Amniotic stem cell (primary cell): Measurements from ENCODE around the gene YES1.

Source experiments
- DNase-seq: peaks from one replicate; lab custom pipeline; 2025; lab: John Stamatoyannopoulos, UW

Gene YES1

GRCh38 chr18:811892-812375 lies at the start of gene YES1:
Gene YES1 (minus strand): TSS chr18:812242. CDS start chr18:756827, 55,415 bp downstream.
- DNase-seq = peak; percentile 22

DNA sequence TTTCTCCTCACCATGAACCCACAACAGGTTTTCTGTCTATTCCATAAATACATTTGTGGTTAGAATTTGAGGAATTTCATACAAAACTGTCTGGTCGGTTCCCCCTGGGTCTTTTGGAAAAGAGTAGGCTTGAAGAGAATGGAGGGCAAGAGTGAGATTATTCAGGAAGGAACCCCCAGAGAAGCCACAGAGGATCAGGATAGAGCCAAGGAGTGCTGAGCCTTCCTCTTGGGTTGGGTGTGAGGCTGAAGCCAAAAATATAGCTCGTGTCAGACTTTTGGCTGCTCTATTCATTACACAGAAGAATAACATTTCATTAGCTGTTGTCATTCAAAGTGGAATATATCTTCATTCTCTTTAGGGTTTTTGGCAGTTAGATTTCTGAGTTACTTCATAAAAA lies 45.9 kb upstream of the YES1 start:
- DNase-seq = no peak

- DNase-seq = no peak
Measured at GRCh38 chr18:853471-853870, 41.4 kb upstream of the YES1 start.

GRCh38 chr18:850960-851359 lies 38.9 kb upstream of the YES1 start:
- no peak for DNase-seq

DNA sequence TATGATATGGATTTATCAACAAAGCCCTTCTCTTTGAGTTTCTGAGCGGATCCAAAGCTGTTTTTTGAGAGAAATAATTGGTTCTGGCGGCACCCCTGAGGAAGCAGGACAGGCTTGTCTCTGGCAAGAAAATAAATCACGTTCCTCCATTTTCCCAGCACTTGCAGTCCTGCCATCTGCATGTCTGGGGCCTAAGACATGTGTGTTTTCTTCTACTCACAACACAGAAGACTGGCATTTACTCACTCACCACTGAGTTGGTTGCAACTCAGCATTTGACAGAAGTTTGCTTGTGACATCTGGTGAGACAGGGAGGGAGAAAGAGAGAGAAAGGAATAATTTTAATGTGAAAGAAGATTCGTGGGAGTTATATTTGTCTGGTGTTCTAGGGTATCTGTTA lies 37.0 kb upstream of the YES1 start:
- no peak for DNase-seq

DNA sequence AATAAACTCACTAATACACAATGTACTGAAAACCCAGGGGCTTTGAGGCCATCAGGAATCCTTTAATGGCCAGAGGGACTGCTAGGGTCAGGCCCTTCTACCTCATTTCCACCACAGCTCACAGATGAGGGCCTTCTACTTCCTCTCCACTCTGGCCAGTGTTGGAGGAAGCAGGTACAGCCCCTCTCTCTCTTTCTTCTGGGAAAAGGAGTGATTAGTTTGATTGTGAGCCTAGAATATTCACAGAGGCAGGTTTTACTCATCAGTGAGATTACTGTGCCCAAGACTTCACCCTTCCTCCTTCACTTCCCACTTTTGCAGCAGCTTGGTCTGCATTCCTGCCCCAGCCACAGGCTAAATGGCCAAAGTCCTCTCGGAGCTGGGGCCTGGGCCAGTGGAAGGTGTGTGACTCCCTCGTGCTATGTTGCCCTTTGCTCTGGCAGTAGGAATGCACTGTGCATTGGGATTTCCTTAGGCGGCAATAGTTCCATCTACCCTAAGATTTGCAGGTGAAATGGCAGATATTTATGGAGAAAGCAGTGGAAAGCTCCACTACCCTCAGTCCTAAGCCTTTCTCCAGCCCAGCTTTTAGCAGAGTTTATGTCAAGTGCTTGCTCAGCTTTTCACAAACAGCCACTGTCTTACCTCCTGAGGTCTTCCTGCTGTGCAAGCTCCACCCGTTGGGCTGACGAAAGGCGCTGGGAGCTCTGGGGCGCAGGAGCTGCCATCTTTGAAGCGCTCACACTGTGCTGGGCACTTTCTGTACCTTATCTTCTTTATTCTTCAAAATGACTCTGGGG lies 36.2 kb upstream of the YES1 start:
- no peak for DNase-seq

- no peak for DNase-seq
Measured at GRCh38 chr18:845152-845819, 33.2 kb upstream of the YES1 start.

DNA sequence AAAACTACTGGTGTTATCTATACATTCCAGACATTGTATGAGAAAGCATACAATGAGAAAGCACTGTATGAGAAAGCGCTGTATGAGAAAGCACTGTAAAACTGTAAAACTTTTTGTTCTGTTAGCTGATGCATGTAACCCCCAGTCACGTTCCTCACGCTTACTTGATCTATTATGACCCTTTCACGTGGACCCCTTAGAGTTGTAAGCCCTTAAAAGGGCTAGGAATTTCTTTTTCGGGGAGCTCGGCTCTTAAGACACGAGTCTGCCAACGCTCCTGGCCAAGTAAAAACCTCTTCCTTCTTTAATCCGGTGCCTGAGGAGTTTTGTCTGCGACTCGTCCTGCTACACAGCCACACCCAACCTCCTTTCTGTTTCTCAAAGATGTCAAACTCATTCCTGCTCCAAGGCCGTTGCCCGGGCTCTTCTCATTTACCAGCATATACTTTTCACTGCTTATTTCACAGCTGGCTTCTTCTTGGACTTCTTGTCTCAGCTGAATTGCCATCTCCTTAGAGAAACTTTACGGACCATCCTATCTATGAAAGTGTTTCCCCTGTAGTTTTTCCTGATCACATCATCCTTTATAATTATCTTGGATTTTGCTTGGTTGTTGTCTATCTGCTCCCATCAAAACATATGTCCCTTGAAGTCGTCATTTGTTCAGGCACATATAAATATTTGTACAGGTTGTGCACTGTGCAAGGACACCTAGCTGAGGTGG lies 29.8 kb upstream of the YES1 start:
- DNase-seq = no peak

GRCh38 chr18:840516-840915 lies 28.5 kb upstream of the YES1 start:
- DNase-seq = no peak

GRCh38 chr18:840023-840408 lies 28.0 kb upstream of the YES1 start:
- no peak for DNase-seq

- peak; percentile 46 for DNase-seq
Measured at GRCh38 chr18:839224-840022, 27.4 kb upstream of the YES1 start.

- no peak for DNase-seq
Measured at GRCh38 chr18:837922-838321, 25.9 kb upstream of the YES1 start.

DNA sequence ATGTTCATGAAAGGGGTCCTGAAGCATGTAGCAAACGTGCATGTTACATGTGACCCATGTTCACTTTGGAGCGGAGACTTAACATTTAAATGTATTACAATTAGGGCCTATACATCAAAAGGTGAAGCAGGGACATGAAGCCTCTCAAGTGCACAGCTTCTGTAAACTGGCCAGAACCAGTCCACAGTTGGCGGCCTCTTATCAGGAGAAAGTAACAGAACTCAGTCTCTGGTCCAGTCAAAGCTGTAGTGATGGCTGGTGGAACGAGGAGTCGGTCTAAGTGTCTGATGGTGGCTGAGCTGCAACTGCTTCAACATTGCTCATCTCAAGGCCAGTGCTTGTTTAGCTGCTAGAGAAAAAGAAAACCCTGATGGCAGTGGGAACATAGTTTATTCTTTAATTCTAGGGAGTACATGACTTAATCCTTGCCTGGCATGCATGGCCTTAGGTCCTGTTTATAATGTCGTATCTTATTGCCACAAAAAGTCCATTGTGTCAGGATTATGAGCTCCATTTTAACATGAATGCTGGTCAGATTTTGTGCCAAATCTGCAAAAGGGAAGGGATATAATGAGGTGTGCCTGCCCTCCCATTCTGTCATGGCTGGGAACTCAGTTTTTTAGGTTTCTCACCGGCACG lies 22.2 kb upstream of the YES1 start:
- DNase-seq = no peak

DNA sequence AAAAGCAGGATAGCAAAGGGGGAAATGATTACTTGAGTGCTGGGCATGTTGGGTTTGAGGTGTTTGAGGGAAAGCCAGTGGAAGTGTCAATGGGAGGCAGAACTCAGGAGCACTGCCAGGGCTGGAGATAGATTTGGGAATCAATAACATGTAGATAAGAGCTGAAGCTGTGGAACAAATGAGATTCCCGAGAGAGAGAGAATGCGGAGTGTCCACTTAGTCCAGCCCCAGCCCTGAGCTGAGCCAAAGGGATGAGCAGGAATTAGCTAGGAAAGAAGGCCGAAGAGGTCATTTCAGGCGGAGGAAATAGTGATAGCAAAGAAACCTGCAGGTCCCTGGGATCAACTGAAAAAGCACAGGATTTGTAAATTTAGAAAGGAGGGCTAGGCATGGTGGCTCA lies 21.2 kb upstream of the YES1 start:
- DNase-seq = no peak

GRCh38 chr18:832085-832681 lies 20.1 kb upstream of the YES1 start:
- no peak for DNase-seq

- no peak for DNase-seq
Measured at GRCh38 chr18:830315-830901, 18.4 kb upstream of the YES1 start.

- no peak for DNase-seq
Measured at GRCh38 chr18:829432-829831, 17.4 kb upstream of the YES1 start.

- DNase-seq = no peak
Measured at GRCh38 chr18:827093-827677, 15.1 kb upstream of the YES1 start.

DNA sequence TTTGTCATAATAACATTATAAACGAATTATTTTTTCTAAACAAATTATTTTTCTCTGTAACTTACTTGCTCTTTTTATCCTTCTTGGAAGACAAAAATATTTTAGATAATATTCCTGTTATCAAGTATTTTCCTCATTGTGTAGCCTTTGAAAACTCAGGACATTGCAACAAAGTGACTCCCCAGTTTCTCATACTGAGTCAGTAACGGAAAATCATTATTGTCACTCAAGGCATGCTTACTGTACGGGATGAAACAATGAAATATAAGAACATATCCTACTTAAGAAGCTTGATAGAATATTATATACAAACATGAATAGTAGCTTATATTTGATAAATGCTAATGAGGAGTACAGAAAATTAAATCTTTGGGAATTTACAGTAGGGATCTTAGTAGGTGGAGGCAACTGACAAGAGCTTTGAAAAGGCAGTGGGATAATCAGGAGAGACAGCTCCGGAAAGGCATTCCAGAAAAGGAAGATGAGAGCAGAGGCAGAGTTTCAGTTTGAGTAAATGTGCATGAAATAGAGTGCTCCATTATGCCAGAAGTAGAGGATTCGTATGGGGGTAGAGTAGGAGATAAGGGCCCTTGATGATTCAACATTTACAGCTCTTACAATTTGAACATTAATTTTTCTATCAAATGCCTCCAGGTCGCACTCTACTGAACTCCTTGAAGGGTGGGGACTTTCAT lies 14.0 kb upstream of the YES1 start:
- no peak for DNase-seq

DNA sequence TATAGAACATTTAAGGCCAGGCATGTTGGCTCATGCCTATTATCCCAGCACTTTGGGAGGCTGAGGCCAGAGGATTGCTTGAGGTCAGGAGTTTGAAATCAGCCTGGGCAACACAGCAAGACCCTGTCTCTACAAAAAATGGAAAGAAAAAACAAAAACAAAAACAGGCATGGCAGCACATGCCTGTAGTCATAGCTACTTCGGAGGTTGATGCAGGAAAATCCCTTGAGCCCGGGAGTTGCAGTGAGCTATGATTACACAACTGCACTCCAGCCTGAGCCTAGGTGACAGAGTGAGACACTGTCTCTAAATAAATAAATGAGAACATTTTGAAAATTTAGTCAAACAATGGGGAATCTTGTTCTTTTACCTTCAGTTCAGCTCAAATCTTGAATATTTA lies 12.1 kb upstream of the YES1 start:
- DNase-seq = no peak
